ENCODE data around the gene DEPDC1. TPM values are rescaled to one million over a fixed set of nuclear protein-coding genes. Genes with fewer than 3 reads are reported as not detected.

The DEPDC1 gene
- total and polyA plus RNA-seq, 3 donors from 2014 or later = 7.7 to 12.7 (median 10.8) TPM

- TF ChIP-seq CTCF (IDR thresholded peaks at IDR 0.05) (peak in 1 of 3 experiments; percentile 50), POLR2A (IDR thresholded peaks at IDR 0.05) (no peak)
- H3K36me3 ChIP-seq (ENCODE audit: low read depth, missing control alignments) = no peaks in the 10 kb centered on the region
- 44 to 48% methylated on average over 5 of the region's 5 CpGs for WGBS, 2 donors
- no peak overlapping the region for H3K27ac ChIP-seq
- H3K4me3 ChIP-seq = no peak overlapping the region
- H3K27me3 ChIP-seq = no peaks in the 10 kb centered on the region
- intact Hi-C loops (cut with DNase I; ENCODE audit: low total_unique reads) = no loop called here
- no peaks in the 10 kb centered on the region for H3K9me3 ChIP-seq
- peak; percentile 55 for DNase-seq
- no peaks in the 10 kb centered on the region for H3K4me1 ChIP-seq
These were observed 53.9 kb downstream of the DEPDC1 start for GRCh38 chr1:68442822-68443556.

GRCh38 chr1:68442006-68442405 is 54.9 kb downstream of the DEPDC1 start:
- Histone ChIP-seq H3K4me3 (no peak overlapping the region), H3K36me3 (ENCODE audit: low read depth, missing control alignments) (no peaks in the 10 kb centered on the region), H3K9me3 (no peaks in the 10 kb centered on the region), H3K4me1 (no peaks in the 10 kb centered on the region), H3K27me3 (no peaks in the 10 kb centered on the region), H3K27ac (no peak overlapping the region)
- 82 to 86% methylated on average over 4 of the region's 4 CpGs for WGBS, 2 donors
- intact Hi-C loops (cut with DNase I; ENCODE audit: low total_unique reads) = no loop called here
- DNase-seq = no peak
- TF ChIP-seq CTCF (IDR thresholded peaks at IDR 0.05) (no peak), POLR2A (IDR thresholded peaks at IDR 0.05) (no peak)

GRCh38 chr1:68438310-68438709 is 58.6 kb downstream of the DEPDC1 start:
- Histone ChIP-seq H3K9me3 (no peaks in the 10 kb centered on the region), H3K27me3 (no peaks in the 10 kb centered on the region), H3K36me3 (ENCODE audit: low read depth, missing control alignments) (no peaks in the 10 kb centered on the region), H3K4me1 (no peaks in the 10 kb centered on the region), H3K4me3 (no peak overlapping the region), H3K27ac (no peak overlapping the region)
- TF ChIP-seq POLR2A (IDR thresholded peaks at IDR 0.05) = no peak
- TF ChIP-seq CTCF (IDR thresholded peaks at IDR 0.05) = no peak
- 64 to 73% methylated on average over 3 of the region's 3 CpGs for WGBS, 2 donors
- intact Hi-C loops (cut with DNase I; ENCODE audit: low total_unique reads) = no loop called here
- DNase-seq = no peak

GRCh38 chr1:68433395-68433794 is 63.5 kb downstream of the DEPDC1 start:
- Histone ChIP-seq H3K36me3 (ENCODE audit: low read depth, missing control alignments) (no peaks in the 10 kb centered on the region), H3K9me3 (no peaks in the 10 kb centered on the region), H3K4me3 (no peak overlapping the region), H3K27ac (no peak overlapping the region), H3K27me3 (no peaks in the 10 kb centered on the region), H3K4me1 (no peaks in the 10 kb centered on the region)
- 38 to 65% methylated on average over 2 of the region's 2 CpGs for WGBS, 2 donors
- TF ChIP-seq POLR2A (IDR thresholded peaks at IDR 0.05) (no peak), CTCF (IDR thresholded peaks at IDR 0.05) (no peak)
- no peak for DNase-seq
- intact Hi-C loops (cut with DNase I; ENCODE audit: low total_unique reads) = no loop called here

GRCh38 chr1:68431076-68431475 is 65.8 kb downstream of the DEPDC1 start:
- Histone ChIP-seq H3K4me1 (no peaks in the 10 kb centered on the region), H3K36me3 (ENCODE audit: low read depth, missing control alignments) (no peaks in the 10 kb centered on the region), H3K4me3 (no peak overlapping the region), H3K27ac (no peak overlapping the region), H3K9me3 (no peaks in the 10 kb centered on the region), H3K27me3 (no peaks in the 10 kb centered on the region)
- WGBS, 2 donors = 74 to 80% methylated on average over 3 of the region's 3 CpGs
- no peak for DNase-seq
- TF ChIP-seq POLR2A (IDR thresholded peaks at IDR 0.05) = no peak
- no peak for TF ChIP-seq CTCF (IDR thresholded peaks at IDR 0.05)
- intact Hi-C loops (cut with DNase I; ENCODE audit: low total_unique reads) = no loop called here
